SK-N-SH (cell line): Measurements from ENCODE around the gene ESYT3.

Source experiments
- CTCF ChIP-seq: fragments of 200-600 bp; sonication (generic); IDR thresholded peaks from 2 replicates; pipeline ENCODE4 v1.6.1; 2017; ENCODE audit warnings: antibody characterized with exemption, mild to moderate bottlenecking, moderate library complexity
- EP300 ChIP-seq, 2 experiments: IDR thresholded peaks; 2 replicates each; pipeline versions ENCODE4 v1.4.0 to v1.6.1; 2012; ENCODE audit warnings: borderline replicate concordance in 1 of 2, low read depth in 1 of 2, low read length in 1 of 2
- EZH2phosphoT487 ChIP-seq: fragments of 200-600 bp; sonication (generic); IDR thresholded peaks from 2 replicates; pipeline ENCODE4 v1.6.1; 2017; ENCODE audit warnings: low read depth, mixed run types, mild to moderate bottlenecking, antibody characterized with exemption, moderate library complexity, borderline replicate concordance
- FOXJ3 ChIP-seq: sonication (generic); formaldehyde crosslinking; IDR thresholded peaks from 2 replicates; pipeline ENCODE4 v1.5.1; 2020; ENCODE audit warnings: mild to moderate bottlenecking, missing genetic modification reagents
- FOXM1 ChIP-seq: IDR thresholded peaks from 2 replicates; pipeline ENCODE4 v1.4.0; 2012; ENCODE audit warnings: low read depth, mild to moderate bottlenecking
- GABPA ChIP-seq: IDR thresholded peaks from 2 replicates; pipeline ENCODE4 v1.4.0; 2012; ENCODE audit warnings: low read depth, mild to moderate bottlenecking
- MAX ChIP-seq: IDR thresholded peaks from 2 replicates; pipeline ENCODE4 v1.4.0; 2012; ENCODE audit warnings: low read depth
- POLR2AphosphoS5 ChIP-seq: IDR thresholded peaks from 2 replicates; pipeline ENCODE4 v1.6.1; 2012; ENCODE audit warnings: low read depth, low read length
- REST ChIP-seq: IDR thresholded peaks from 2 replicates; pipeline ENCODE4 v1.6.1; 2012; ENCODE audit warnings: mild to moderate bottlenecking, low read depth, low read length, moderate library complexity
- SIN3A ChIP-seq: IDR thresholded peaks from 2 replicates; pipeline ENCODE4 v1.6.1; 2012; ENCODE audit warnings: low read depth, mild to moderate bottlenecking, low read length, moderate library complexity, borderline replicate concordance
- SMC3 ChIP-seq: IDR thresholded peaks from 2 replicates; pipeline ENCODE4 v1.6.1; 2012; ENCODE audit warnings: low read depth, low read length, improper control_type of control experiment
- YY1 ChIP-seq: IDR thresholded peaks from 2 replicates; pipeline ENCODE4 v1.4.0; 2012; ENCODE audit warnings: low read depth, mild to moderate bottlenecking
- TF ChIP-seq, protein P1 (sequence below): fragments of 150-350 bp; IDR thresholded peaks from 2 replicates; pipeline ENCODE4 v1.6.1; 2016; ENCODE audit warnings: mild to moderate bottlenecking, low read depth, low read length

DNA sequence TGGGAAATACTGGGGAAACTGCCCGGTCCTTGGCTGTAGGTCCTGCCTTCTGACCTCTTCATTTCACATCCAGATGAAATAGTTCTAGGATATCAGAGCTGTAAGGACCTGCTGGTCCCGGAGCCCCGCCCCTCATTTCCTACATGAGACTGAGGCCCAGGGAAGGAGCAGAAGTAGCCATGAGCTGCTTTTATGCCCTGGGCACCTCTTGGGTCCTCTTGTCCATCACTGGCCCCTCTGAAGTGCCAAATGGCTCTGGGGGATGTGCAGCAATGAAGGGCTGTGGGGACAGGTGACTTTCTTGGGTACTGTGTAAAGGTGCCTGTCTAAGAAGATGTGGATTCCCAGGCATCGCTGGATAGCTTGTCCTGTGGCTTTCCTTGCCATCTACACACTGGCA, 40.3 kb upstream of the ESYT3 start:
- TF ChIP-seq CTCF = no peak
- TF ChIP-seq REST = no peak
- TF ChIP-seq YY1 = no peak
- no peak for TF ChIP-seq EZH2phosphoT487
- TF ChIP-seq, protein P1, sequence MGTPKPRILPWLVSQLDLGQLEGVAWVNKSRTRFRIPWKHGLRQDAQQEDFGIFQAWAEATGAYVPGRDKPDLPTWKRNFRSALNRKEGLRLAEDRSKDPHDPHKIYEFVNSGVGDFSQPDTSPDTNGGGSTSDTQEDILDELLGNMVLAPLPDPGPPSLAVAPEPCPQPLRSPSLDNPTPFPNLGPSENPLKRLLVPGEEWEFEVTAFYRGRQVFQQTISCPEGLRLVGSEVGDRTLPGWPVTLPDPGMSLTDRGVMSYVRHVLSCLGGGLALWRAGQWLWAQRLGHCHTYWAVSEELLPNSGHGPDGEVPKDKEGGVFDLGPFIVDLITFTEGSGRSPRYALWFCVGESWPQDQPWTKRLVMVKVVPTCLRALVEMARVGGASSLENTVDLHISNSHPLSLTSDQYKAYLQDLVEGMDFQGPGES = no peak
- no peak for TF ChIP-seq MAX
- no peak for TF ChIP-seq SIN3A
- TF ChIP-seq POLR2AphosphoS5 = no peak
- no peak for TF ChIP-seq GABPA
- no peak for TF ChIP-seq FOXM1
- no peak for TF ChIP-seq EP300 (IDR thresholded peaks at IDR 0.05; ENCODE audit: borderline replicate concordance in 1 of 2, low read depth in 1 of 2, low read length in 1 of 2)
- no peak for TF ChIP-seq FOXJ3 (CRISPR knock-in tag)
- TF ChIP-seq SMC3 = no peak
